Amygdala (tissue), 56 donors: ENCODE measurements around the gene LRCH1.
"Not testable (repeated sequence)": the region's sequence is repeated elsewhere in the genome, so short reads cannot be mapped to it uniquely, and the experiment has no call there.

Experiments
- DNase-seq, 56 donors: peaks; one replicate each; lab custom pipeline; 2025; lab: John Stamatoyannopoulos, UW

LRCH1 gene, protein sequence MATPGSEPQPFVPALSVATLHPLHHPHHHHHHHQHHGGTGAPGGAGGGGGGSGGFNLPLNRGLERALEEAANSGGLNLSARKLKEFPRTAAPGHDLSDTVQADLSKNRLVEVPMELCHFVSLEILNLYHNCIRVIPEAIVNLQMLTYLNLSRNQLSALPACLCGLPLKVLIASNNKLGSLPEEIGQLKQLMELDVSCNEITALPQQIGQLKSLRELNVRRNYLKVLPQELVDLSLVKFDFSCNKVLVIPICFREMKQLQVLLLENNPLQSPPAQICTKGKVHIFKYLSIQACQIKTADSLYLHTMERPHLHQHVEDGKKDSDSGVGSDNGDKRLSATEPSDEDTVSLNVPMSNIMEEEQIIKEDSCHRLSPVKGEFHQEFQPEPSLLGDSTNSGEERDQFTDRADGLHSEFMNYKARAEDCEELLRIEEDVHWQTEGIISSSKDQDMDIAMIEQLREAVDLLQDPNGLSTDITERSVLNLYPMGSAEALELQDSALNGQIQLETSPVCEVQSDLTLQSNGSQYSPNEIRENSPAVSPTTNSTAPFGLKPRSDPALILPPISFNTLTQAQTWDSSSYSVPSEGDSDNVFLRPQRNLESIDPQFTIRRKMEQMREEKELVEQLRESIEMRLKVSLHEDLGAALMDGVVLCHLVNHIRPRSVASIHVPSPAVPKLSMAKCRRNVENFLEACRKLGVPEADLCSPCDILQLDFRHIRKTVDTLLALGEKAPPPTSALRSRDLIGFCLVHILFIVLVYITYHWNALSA

DNA sequence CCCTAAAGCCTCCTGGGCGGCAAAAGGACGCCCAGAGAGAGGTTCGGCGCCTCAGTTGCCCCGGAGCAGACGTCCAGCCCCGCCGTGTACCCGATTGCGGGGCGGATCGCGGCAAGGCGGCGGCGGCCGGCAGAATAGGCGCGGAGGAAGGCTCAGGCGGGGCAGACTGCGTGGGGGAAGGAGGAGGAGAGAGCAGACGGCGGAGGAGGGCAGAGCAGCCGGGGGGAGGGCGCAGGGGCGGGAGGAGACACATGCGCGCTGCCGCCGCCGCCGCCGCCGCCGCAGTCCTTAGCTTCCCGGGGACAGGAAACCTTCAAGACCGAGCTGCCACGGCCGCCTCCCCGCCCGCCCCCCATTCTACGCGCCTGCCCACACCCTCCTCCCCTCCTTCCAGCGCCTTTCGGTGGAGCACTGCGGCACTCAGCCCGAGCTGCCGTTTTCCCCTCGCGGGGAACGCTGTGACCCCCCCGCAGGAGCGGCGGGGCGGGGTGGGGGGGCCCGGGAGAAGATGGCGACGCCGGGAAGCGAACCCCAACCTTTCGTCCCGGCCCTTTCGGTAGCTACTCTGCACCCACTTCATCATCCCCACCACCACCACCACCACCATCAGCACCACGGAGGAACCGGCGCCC is at the start of gene LRCH1:
Gene LRCH1 (plus strand): TSS at position 282 of the 632 bp plus-strand sequence. CDS start 227 bp downstream, at position 509.
- DNase-seq = peak in 50 of 56 donors; percentile 13 to 70 (median 51)

DNA sequence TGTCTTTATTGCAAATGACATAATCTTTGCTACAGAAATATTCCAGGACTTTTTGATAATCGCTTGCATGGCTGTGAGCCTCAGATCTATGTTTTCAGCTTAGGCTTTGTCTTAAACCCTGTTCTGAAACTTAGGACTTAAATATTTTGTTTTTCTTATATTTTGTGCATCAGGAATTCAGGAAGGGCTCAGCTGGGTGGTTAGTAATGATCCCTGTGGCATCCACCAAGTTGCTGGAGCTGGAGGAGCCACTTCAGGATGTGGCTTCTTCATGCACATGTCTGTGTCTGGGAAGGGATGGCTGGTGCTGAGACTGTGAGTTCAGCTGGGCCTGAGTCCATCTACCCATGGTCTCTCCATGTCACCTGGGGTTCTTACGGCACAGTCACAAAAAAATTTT is 48.9 kb upstream of the LRCH1 start:
- no peak for DNase-seq

GRCh38 chr13:46507981-46508380 is 45.0 kb upstream of the LRCH1 start:
- DNase-seq = no peak

DNA sequence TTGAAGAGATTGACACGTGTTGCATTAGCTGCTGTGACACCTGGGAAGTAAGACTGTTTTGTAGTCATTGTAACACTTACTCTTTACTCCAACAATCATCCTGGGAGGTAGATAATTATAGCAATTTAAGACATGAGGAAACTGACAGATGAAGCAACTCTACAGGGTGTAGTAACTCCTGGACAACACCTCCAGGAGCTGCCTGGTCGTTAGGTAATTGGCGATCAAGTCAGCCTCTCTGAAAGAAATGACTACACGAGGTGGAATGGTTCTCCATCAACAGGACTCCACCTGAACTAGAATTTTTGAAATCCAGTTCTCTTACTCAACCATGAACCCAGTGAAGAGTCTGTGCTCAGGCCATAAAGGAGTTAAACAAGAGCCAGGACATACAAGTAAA is 43.0 kb upstream of the LRCH1 start:
- DNase-seq = no peak

DNA sequence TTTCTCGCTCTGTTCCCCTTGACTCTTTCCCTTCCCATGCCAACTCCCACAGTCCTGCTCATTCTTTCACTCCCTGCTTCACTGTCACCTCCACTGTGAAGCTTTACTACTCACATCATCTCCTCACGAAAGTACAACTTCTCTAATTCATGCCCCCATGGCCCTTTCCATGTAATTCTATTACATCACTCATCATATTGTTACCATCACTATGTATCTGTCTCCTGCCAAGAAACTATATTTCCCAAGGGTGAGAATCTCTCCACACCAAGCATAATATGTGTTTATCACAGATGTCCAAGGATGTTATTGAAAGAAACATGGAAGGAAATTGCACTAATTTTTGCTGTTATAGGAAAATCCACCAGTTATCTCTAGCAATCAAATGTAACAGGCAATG is 37.2 kb upstream of the LRCH1 start:
- no peak for DNase-seq

DNA sequence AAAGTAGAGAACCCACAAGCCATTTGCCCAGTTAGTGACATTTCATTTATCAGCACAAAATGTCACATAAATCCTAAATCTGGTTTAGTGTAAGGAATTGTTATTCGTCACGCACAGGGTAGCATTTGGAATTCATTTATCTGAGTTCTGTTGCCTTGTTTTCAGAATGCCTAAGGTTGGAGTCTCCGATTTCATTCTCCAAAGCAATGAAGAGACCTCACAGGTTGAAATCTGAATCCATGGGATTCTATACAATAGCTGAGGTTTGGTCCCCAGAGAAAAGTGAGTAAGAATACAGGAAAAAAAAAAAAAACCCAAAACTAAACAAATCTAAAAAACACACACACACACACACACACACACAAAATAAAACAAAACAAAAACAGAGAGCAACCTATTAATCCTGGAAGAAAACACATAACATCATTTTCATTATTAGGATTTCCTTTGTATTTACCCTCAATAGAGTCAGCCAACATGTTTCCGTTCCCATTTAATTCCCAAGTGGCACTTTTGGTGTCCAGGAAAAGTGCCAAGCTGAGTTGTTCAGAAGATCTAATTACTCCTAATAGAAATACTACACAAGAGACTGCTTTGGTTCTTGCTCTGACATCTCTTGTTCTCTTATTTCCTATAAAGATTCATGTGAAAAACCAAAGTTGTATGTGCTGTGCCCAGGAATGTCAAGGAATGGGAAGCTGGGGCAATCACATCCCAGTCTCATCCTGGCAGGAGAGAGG is 36.2 kb upstream of the LRCH1 start:
- peak in 3 of 56 donors; percentile 5 to 22 (median 9) for DNase-seq

- not testable (repeated sequence) for DNase-seq
Observed at GRCh38 chr13:46517748-46518147, 35.2 kb upstream of the LRCH1 start.

DNA sequence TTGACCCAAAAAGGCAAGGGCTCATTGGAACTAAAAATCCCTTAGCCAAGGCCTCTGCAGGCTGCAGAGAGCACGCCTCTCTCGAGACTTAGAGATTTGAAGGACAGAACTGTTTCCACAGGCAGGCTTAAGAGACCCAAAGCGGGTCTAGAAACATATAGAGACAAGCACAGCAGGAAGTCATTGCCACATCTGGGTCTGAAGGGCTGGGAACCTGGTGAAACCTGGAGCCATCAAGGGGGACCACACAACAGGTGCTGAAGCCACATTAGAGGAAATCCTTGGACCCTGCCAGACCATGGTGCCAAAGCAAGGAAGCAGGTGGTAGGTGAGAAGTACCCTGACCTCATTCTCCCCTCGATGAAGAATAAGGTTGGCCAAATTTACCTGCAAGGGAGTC is 33.8 kb upstream of the LRCH1 start:
- no peak for DNase-seq

GRCh38 chr13:46520166-46520565 is 32.8 kb upstream of the LRCH1 start:
- DNase-seq = no peak

- DNase-seq = no peak
Observed at GRCh38 chr13:46521486-46521885, 31.5 kb upstream of the LRCH1 start.

DNA sequence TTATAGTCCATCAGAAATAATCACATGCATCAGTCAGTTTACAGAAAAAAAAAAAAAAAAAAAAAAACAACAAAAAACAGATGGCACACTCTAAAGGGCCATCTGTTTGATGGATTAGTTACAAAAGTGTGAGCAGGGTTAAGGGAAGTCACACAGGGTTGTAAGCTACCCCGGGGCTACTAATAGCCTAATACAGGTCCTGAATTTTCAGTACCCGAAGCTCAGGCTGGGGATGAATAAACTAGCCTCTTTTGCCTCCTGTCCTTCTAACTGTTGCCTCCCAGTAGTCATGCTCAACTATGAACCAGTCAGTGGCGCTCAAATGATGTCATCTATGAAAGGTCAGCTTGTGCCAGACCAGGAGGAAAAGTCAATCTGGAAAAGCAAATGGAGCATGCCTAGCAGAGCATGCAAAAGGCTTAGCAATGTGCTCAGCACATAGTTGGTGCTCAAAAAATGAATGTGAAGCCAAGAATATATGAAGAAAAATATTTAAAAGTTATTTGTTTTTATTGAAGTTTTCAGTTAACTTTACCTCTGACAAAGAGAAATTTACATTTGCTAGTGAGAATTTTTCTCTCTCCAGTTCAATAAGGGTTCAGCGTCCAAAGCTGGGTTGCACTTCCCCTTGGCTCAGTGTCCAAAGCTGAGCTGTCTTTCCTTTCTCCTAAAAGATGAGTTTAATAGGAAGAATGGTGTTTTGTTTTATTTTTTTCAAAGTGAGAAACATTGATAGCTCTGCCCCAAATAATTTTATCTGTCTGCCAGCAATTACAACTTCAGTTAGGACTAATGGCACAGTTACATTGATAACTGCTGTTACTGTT is 30.8 kb upstream of the LRCH1 start:
- no peak for DNase-seq

GRCh38 chr13:46522748-46523030 is 30.3 kb upstream of the LRCH1 start:
- no peak for DNase-seq

- peak in 9 of 56 donors; percentile 1 to 31 (median 5) for DNase-seq
Observed at GRCh38 chr13:46523972-46524752, 28.8 kb upstream of the LRCH1 start.

DNA sequence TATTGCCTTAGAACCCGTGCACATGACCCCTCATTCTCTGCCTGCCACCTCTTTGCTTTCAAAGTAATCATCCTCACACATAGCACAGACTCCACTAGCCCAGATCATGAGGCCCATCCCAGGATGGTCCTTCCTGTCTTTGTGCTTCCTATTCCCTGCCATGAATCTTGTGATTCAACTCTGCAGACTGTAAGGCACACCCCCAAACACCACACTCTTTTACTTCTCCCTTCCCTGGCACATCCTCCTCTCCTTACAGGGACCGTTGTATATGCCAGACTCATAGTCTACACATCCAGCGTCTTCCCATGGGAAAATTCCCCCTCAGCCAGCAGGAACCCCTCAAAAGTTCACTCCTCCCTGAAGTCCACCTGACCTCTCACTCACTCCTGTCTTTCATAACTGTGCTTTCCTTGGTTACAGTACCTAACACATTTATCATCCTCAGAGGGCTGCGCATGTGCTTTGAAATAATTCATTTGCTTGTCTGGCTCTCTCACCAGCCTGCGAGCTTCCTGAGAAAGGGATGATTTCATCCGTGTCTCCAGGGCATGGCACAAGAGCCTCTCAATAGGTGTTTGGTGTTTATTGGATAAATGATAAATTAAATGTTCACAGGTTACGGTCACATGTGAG is 26.8 kb upstream of the LRCH1 start:
- DNase-seq = no peak

DNA sequence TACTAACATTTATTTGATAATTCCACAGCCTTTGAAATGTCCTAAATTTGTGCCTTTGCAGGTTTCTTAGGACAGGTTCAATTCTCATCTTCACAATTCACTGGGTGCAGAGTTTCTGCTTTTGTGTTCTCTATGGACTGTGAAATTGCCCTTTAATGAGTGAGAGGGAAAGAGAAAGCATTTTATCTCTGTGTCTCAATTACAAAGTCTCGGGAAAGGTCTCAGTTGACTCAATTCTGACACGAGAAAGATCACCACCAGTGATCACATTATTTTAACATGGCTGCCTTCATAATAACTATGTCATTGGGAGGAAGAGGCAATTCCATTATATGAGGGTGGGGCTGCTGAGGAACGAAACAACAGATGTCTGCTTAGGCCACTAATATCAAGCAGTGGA is 26.2 kb upstream of the LRCH1 start:
- no peak for DNase-seq

- no peak for DNase-seq
Observed at GRCh38 chr13:46527237-46527636, 25.7 kb upstream of the LRCH1 start.

DNA sequence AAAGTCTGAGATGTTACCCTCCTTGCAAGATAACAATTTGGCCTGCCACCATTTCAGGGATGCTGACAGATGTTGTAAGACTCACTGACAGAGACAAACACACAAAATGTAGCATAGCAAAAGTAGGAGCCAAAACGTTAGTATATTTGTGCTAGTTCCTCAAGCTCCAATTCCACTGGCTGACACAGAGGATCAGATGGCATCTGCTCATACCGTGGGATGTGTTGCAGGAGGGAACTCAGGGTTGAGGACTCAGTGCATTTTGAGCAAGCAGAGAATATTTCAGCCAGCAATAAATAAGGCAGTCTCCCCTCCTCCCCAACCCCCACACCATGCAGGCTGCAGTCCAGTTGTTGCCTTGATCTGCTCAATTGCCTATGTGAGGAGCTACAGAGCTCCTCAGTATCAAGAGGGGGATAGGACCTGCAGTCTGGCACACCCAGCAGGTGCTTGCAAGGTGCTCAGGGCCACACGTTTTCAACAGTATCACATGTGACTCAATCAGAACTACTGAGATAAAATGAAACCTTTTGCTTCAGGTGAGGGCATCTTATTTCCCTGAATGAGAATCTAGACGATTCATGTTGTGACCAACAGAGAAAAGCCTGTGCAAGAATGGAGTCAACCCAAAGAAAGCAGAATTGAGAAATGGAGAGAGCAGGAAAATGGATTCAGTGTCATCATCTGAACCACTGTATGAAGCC is 23.6 kb upstream of the LRCH1 start:
- DNase-seq = no peak
